Measurements from ENCODE around the gene CFAP221. TPM values are rescaled to one million over a fixed set of nuclear protein-coding genes. Genes with fewer than 3 reads are reported as not detected.

CFAP221 gene
- total RNA-seq, 1 donor from 2014 or later = not detected

GRCh38 chr2:119638685-119639554, 94.7 kb downstream of the CFAP221 start:
- TF ChIP-seq, protein P1, sequence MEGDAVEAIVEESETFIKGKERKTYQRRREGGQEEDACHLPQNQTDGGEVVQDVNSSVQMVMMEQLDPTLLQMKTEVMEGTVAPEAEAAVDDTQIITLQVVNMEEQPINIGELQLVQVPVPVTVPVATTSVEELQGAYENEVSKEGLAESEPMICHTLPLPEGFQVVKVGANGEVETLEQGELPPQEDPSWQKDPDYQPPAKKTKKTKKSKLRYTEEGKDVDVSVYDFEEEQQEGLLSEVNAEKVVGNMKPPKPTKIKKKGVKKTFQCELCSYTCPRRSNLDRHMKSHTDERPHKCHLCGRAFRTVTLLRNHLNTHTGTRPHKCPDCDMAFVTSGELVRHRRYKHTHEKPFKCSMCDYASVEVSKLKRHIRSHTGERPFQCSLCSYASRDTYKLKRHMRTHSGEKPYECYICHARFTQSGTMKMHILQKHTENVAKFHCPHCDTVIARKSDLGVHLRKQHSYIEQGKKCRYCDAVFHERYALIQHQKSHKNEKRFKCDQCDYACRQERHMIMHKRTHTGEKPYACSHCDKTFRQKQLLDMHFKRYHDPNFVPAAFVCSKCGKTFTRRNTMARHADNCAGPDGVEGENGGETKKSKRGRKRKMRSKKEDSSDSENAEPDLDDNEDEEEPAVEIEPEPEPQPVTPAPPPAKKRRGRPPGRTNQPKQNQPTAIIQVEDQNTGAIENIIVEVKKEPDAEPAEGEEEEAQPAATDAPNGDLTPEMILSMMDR (IDR thresholded peaks at IDR 0.05) = no peak
- Mint-ChIP-seq H3K9me3 (ENCODE audit: unreplicated experiment) (no peaks in the 10 kb centered on the region), H3K27ac (ENCODE audit: unreplicated experiment) (no peak overlapping the region), H3K27me3 (ENCODE audit: unreplicated experiment) (peaks cover 55% of the 10 kb centered on the region), H3K4me1 (ENCODE audit: unreplicated experiment) (peaks cover 5% of the 10 kb centered on the region), H3K36me3 (ENCODE audit: unreplicated experiment) (no peaks in the 10 kb centered on the region), H3K4me3 (ENCODE audit: unreplicated experiment) (no peak overlapping the region)
- no peak for DNase-seq (ENCODE audit: extremely low spot score, unreplicated experiment)

DNA sequence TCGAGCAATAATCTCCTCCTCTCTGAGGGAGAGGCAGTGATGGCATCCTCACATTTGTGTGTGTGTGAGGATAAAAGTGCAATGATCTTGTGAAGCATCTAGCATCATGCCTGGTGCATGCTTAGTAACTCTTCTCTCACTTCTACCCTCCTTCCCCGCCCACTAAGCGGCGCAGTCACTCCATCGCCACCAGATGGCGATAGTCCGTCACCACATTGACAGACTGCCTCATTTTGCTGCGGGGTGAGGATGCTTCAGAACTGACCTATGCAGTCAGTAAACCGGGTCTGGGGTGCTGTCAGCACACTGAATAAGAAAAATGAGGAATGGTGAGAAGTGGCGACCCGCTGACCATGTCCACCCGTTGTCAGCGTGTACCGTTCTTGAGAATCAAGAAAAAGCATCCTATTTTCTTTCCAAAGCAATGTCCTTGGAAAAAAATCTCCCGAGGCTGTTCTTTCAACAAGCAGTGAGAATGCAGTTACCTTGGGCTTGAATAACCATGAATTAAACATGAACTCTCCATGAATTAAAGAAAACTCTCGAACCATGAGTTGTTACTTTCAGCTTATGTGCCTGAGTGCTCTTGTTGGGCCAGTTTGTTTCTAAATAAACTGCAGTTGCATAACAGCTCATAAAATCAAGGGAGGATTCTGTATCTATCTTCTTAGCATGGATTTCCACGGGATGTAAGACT, 97.5 kb downstream of the CFAP221 start:
- H3K36me3 Mint-ChIP-seq (ENCODE audit: unreplicated experiment) = no peaks in the 10 kb centered on the region
- no peak overlapping the region for H3K4me3 Mint-ChIP-seq (ENCODE audit: unreplicated experiment)
- H3K9me3 Mint-ChIP-seq (ENCODE audit: unreplicated experiment) = no peaks in the 10 kb centered on the region
- TF ChIP-seq, protein P1 (IDR thresholded peaks at IDR 0.05) = peak; percentile 96
- peaks cover 55% of the 10 kb centered on the region for H3K27me3 Mint-ChIP-seq (ENCODE audit: unreplicated experiment)
- peaks cover 5% of the 10 kb centered on the region for H3K4me1 Mint-ChIP-seq (ENCODE audit: unreplicated experiment)
- peak; percentile 88 for DNase-seq (ENCODE audit: extremely low spot score, unreplicated experiment)
- no peak overlapping the region for H3K27ac Mint-ChIP-seq (ENCODE audit: unreplicated experiment)

- Mint-ChIP-seq H3K27ac (ENCODE audit: unreplicated experiment) (no peak overlapping the region), H3K27me3 (ENCODE audit: unreplicated experiment) (peaks cover 40% of the 10 kb centered on the region), H3K36me3 (ENCODE audit: unreplicated experiment) (no peaks in the 10 kb centered on the region), H3K4me1 (ENCODE audit: unreplicated experiment) (peaks cover 3% of the 10 kb centered on the region), H3K4me3 (ENCODE audit: unreplicated experiment) (no peak overlapping the region), H3K9me3 (ENCODE audit: unreplicated experiment) (no peaks in the 10 kb centered on the region)
- no peak for DNase-seq (ENCODE audit: extremely low spot score, unreplicated experiment)
- TF ChIP-seq, protein P1 (IDR thresholded peaks at IDR 0.05) = no peak
These were observed 99.9 kb downstream of the CFAP221 start for GRCh38 chr2:119644186-119644585.

DNA sequence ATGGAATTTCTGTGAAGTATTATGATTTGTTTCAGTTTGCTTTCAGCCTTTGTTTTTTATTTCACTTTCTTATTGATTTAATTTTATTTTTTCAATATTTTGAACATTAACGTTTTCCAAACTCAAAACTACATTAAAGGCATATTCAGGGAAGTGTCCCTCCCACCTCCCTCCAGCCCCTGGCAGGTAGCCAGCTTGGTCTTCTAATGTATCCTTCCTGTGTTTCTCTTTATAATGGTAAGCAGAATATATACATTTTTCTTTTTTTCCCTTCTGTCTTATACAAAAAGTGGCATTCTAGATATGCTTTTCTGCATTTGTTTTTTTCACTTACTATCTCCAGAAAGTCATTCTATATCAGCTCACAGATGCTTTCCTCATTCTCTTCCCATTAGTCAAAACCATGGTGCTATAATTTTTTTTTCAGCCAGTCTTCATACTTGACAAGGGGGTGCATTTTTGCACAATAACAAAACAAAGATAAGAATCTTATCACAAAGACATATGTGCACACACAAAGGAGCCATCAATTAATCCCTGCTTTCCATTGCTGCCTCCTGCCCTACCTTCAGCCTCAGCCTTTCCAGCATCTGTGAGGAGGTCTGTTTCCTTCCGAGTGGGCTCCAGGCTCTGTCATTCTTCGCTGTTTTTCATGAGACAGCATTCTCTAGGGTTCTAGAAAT, 101.1 kb downstream of the CFAP221 start:
- no peak for DNase-seq (ENCODE audit: extremely low spot score, unreplicated experiment)
- TF ChIP-seq, protein P1 (IDR thresholded peaks at IDR 0.05) = no peak

More for the DNA sequence above, 101.1 kb downstream of the CFAP221 start:
- H3K9me3 Mint-ChIP-seq (ENCODE audit: unreplicated experiment) = no peaks in the 10 kb centered on the region
- H3K4me3 Mint-ChIP-seq (ENCODE audit: unreplicated experiment) = no peak overlapping the region
- no peaks in the 10 kb centered on the region for H3K36me3 Mint-ChIP-seq (ENCODE audit: unreplicated experiment)
- peaks cover 2% of the 10 kb centered on the region for H3K4me1 Mint-ChIP-seq (ENCODE audit: unreplicated experiment)
- peaks cover 29% of the 10 kb centered on the region for H3K27me3 Mint-ChIP-seq (ENCODE audit: unreplicated experiment)
- H3K27ac Mint-ChIP-seq (ENCODE audit: unreplicated experiment) = no peak overlapping the region
